GM12878 (cell line): ENCODE measurements around the gene TREML1. TPM values are rescaled to one million over a fixed set of nuclear protein-coding genes. Genes with fewer than 3 reads are reported as not detected.

ENCODE experiments used
- ATAC-seq: fragments of 200-7000 bp; cut with Tn5 transposase; 3 replicates; pipeline ENCODE4 v1.9.1; 2020; ENCODE audit warnings: mild to moderate bottlenecking, moderate library complexity
- BruUV-seq: library from RNA; stranded (reverse); fragments of 400-500 nt; replicated peaks from 2 replicates; lab custom pipeline; 2021; lab: Mats Ljungman, UMichigan
- CTCF ChIA-PET: fragments of 300-600 bp; sonication (Branson Sonifier 250); formaldehyde crosslinking; extraction: SDS; loops from one replicate; lab custom pipeline; 2021; ENCODE audit warnings: inconsistent platforms; lab: Yijun Ruan, JAX
- POLR2A ChIA-PET: fragments of 350-600 bp; formaldehyde crosslinking; extraction: SDS; loops from one replicate; lab custom pipeline; 2021; ENCODE audit warnings: inconsistent platforms; lab: Charles Lee
- RAD21 ChIA-PET: fragments of 300-600 bp; sonication (Branson Sonifier 250); formaldehyde crosslinking; loops from one replicate; lab custom pipeline; 2023; ENCODE audit warnings: antibody characterized with exemption; ENCODE audit not compliant: unreplicated experiment; lab: Charles Lee
- SMC1A ChIA-PET: fragments of 300-600 bp; sonication (Branson Sonifier 250); formaldehyde crosslinking; loops from one replicate; lab custom pipeline; 2023; ENCODE audit not compliant: unreplicated experiment, uncharacterized antibody; lab: Charles Lee
- DNase-seq: peaks from one replicate; pipeline ENCODE4 v3.0.0-alpha.2; 2011; ENCODE audit warnings: low read depth, low spot score
- FAIRE-seq: peaks from 3 replicates; lab custom pipeline; 2011; peaks lifted over from hg19 to GRCh38; lab: Jason Lieb, UNC
- H2AFZ ChIP-seq: 2 replicates; pipeline ENCODE4 v1.6.0; 2011; ENCODE audit warnings: low read depth, low read length, control low read depth; ENCODE audit not compliant: control insufficient read depth
- H3K27ac ChIP-seq: 2 replicates; pipeline ENCODE4 v1.5.1; 2011; ENCODE audit warnings: control low read depth; ENCODE audit not compliant: control insufficient read depth, insufficient read depth
- H3K27me3 ChIP-seq, 2 experiments: replicated peaks in 1 of 2; 2 replicates each; pipeline versions ENCODE4 v1.6.0 to v1.6.1; 2011; ENCODE audit warnings: low read length in 1 of 2; ENCODE audit not compliant: control insufficient read depth in 2 of 2, insufficient read depth in 2 of 2
- H3K36me3 ChIP-seq, 2 experiments: 2 replicates each; pipeline ENCODE4 v1.5.1; 2011; ENCODE audit warnings: low read length in 1 of 2; ENCODE audit not compliant: control insufficient read depth in 2 of 2, insufficient read depth in 2 of 2
- H3K4me1 ChIP-seq: 2 replicates; pipeline ENCODE4 v1.6.1; 2011; ENCODE audit warnings: mild to moderate bottlenecking, low read length, moderate library complexity, mixed read lengths; ENCODE audit not compliant: control insufficient read depth, insufficient read depth
- H3K4me2 ChIP-seq: 2 replicates; pipeline ENCODE4 v1.6.0; 2011; ENCODE audit warnings: control low read depth; ENCODE audit not compliant: control insufficient read depth, insufficient read depth
- H3K4me3 ChIP-seq: fragments of 200-600 bp; sonication (generic); 2 replicates; pipeline ENCODE4 v1.5.1; 2016
- H3K79me2 ChIP-seq: 2 replicates; pipeline ENCODE4 v1.6.0; 2011; ENCODE audit warnings: low read length; ENCODE audit not compliant: control insufficient read depth, insufficient read depth
- H3K9ac ChIP-seq: 2 replicates; pipeline ENCODE4 v1.8.0; 2011; ENCODE audit warnings: low read length, control low read depth, mixed read lengths; ENCODE audit not compliant: control insufficient read depth, insufficient read depth
- H3K9me3 ChIP-seq: replicated peaks from 3 replicates; pipeline ENCODE4 v1.5.1; 2011; ENCODE audit warnings: mild to moderate bottlenecking, low read length; ENCODE audit not compliant: control insufficient read depth, insufficient read depth
- H4K20me1 ChIP-seq: 2 replicates; pipeline ENCODE4 v1.6.0; 2011; ENCODE audit not compliant: control insufficient read depth, insufficient read depth
- BHLHE40 ChIP-seq, 2 experiments: fragments of 450-650 bp in 1 of 2; IDR thresholded peaks; 2 replicates each; pipeline ENCODE4 v1.6.1; 2011 to 2017; ENCODE audit warnings: low read depth in 2 of 2, borderline replicate concordance in 1 of 2, improper control_type of control experiment in 1 of 2, low read length in 1 of 2, mild to moderate bottlenecking in 1 of 2
- GATAD2B ChIP-seq: fragments of 450-650 bp; conservative IDR thresholded peaks from 2 replicates; pipeline ENCODE4 v1.6.1; 2017; ENCODE audit warnings: low read depth, mild to moderate bottlenecking, moderate library complexity
- MXI1 ChIP-seq: fragments of 150-350 bp; IDR thresholded peaks from 2 replicates; pipeline ENCODE4 v1.6.1; 2011; ENCODE audit warnings: low read depth, mild to moderate bottlenecking, inconsistent platforms, low read length, improper control_type of control experiment
- PAX5 ChIP-seq: IDR thresholded peaks from 2 replicates; pipeline ENCODE4 v1.6.1; 2011; ENCODE audit warnings: low read depth, low read length, borderline replicate concordance
- RCOR1 ChIP-seq: conservative IDR thresholded peaks from 2 replicates; pipeline ENCODE4 v1.6.1; 2012; ENCODE audit warnings: low read depth, low read length, improper control_type of control experiment
- SMAD1 ChIP-seq: fragments of 450-650 bp; IDR thresholded peaks from 2 replicates; pipeline ENCODE4 v1.6.1; 2018; ENCODE audit warnings: mild to moderate bottlenecking, low read depth; ENCODE audit not compliant: partially characterized antibody
- STAT1 ChIP-seq: fragments of 450-650 bp; conservative IDR thresholded peaks from 2 replicates; pipeline ENCODE4 v1.6.1; 2014; ENCODE audit warnings: antibody characterized with exemption, mild to moderate bottlenecking
- STAT3 ChIP-seq: IDR thresholded peaks from 2 replicates; pipeline ENCODE4 v1.6.1; 2011; ENCODE audit warnings: low read depth, low read length, improper control_type of control experiment
- WGBS: methylation state at CpG from one replicate; pipeline ENCODE4 v1.1.6; 2016; ENCODE audit warnings: low lambda C conversion rate; ENCODE audit not compliant: insufficient replicate concordance, insufficient coverage; ENCODE audit errors: missing lambda C conversion rate; 5-methylcytosine and 5-hydroxymethylcytosine counted together
- in situ Hi-C: fragments of 300-500 bp; cut with MboI; formaldehyde crosslinking; loops from 9 replicates; pipeline ENCODE4 v1.14.3; 2018; ENCODE audit warnings: mixed read lengths
- intact Hi-C: fragments of 100-400 bp; cut with micrococcal nuclease; formaldehyde crosslinking; loops from one replicate; pipeline ENCODE4 v1.14.2; 2022; ENCODE audit not compliant: unreplicated experiment
- polyA plus RNA-seq, 11 experiments: library from polyadenylated mRNA; depleted of rRNA in 4 of 11; unstranded in 6 of 11; stranded (reverse) in 5 of 11; fragments of >200 nt; fragmentation: Nextera tagmentation in 4 of 11; fragmentation: Illumina TruSeq in 1 of 11; extraction: Ambion mirVana in 4 of 11; extraction: Trizol in 1 of 11; gene quantifications; 1 replicate in 1 of 11; 2 replicates in 10 of 11; pipeline versions ENCODE4 v1.2.1 to v1.2.3, GENCODE V29; 2011 to 2016; ENCODE audit warnings: inconsistent platforms in 2 of 11, missing spikeins in 2 of 11, low read depth in 1 of 11
- total RNA-seq, 4 experiments: library from RNA; depleted of rRNA in 3 of 4; stranded (reverse); fragments of >200 nt in 3 of 4; fragmentation: Illumina TruSeq in 1 of 4; extraction: Trizol in 1 of 4; gene quantifications; 2 replicates each; pipeline versions ENCODE4 v1.2.1 to v1.2.3, GENCODE V29; 2013 to 2021
- TF ChIP-seq, protein P1 (sequence below): fragments of 450-650 bp; IDR thresholded peaks from 2 replicates; pipeline ENCODE4 v1.6.1; 2017; ENCODE audit warnings: mild to moderate bottlenecking, moderate library complexity
- TF ChIP-seq, protein P2 (sequence below): fragments of 450-650 bp; IDR thresholded peaks from 2 replicates; pipeline ENCODE4 v1.6.1; 2014; ENCODE audit warnings: mild to moderate bottlenecking
- TF ChIP-seq, protein P3 (sequence below): fragments of 450-650 bp; IDR thresholded peaks from 2 replicates; pipeline ENCODE4 v1.6.1; 2017; ENCODE audit warnings: mild to moderate bottlenecking, moderate library complexity

Gene TREML1
- total and polyA plus RNA-seq, 10 of the 15 experiments (the other 5 are each of a cell fraction or from before 2014, with no cell fraction given) = 0.21 TPM; not detected in 9

DNA sequence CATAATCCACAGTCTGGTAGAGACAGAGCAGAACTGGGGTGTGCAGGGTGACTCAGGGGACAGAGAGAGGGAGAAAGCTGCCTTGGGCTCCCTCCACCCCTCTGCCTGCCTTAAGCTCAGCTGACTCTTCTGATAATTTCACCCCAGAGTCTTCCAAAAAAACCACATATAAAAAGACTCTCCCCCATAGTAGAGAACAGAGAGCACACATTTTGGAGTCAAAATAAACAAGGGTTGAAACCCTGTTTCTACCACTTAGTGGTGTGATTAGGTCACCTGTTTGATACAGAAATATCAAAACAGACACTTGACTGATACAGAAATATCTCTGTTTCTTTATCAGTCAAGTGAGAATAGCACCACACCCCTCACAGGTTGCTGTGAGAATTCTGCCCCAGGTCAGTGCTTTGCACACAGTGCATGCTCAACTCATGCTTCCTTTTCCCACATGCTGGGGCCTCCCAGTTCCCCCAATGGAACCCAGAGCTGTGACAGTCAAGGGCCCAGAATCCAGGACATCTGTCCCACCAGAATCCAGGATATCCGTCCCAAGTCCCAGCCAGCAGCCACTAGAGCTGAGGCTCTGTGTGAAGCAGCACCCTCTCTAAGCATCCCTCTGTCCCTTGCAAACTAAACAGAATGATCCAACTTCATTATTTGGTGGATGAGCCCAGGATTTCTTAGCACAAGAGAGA is 45.6 kb upstream of the TREML1 start:
- ChIA-PET CTCF (interaction anchor here (0.7 to 3.2 kb wide), 10 partner anchors 10 to 135 kb away, joined by 3 to 26 read pairs (median 4); partner anchors contain the start of gene NCR2), SMC1A (interaction anchor here (0.6 to 3.5 kb wide), 11 partner anchors 17 to 1640 kb away, joined by 3 to 27 read pairs (median 6); no protein-coding TSS in a partner anchor), RAD21 (interaction anchor here (1.0 to 3.2 kb wide), 8 partner anchors 17 to 134 kb away, joined by 4 to 30 read pairs (median 5); partner anchors contain the start of gene TREM1), POLR2A (interaction anchor here (1.0 to 2.2 kb wide), 6 partner anchors 13 to 133 kb away, joined by 3 to 11 read pairs (median 3); partner anchors contain the start of genes NFYA and OARD1)
- DNase-seq (peak; percentile 55), ATAC-seq (peak; percentile 77), FAIRE-seq (peak; percentile 59)
- Histone ChIP-seq H4K20me1 (no peaks in the 10 kb centered on the region), H2AFZ (peak overlapping the region; percentile 81; the same call in 1 of the 2 replicates), H3K4me3 (peak overlapping the region; percentile 37), H3K27ac (peak overlapping the region; percentile 94), H3K27me3 (no peaks in the 10 kb centered on the region), H3K36me3 (no peaks in the 10 kb centered on the region; a peak in 1 of 4 replicates), H3K4me2 (peak overlapping the region; percentile 82), H3K79me2 (peaks cover 2% of the 10 kb centered on the region; the same call in 1 of the 2 replicates), H3K9ac (peak overlapping the region; percentile 76), H3K4me1 (peaks cover 32% of the 10 kb centered on the region), H3K9me3 (no peaks in the 10 kb centered on the region)
- in situ Hi-C loops = no loop called here
- intact Hi-C loops = no loop called here
- BruUV-seq = no TSS peak
- 0% methylated on average over 1 of the region's 1 CpG for WGBS
- 0 out of 2 replicates have a peak, but pooled peaks have one; percentile 3 for TF ChIP-seq RCOR1
- TF ChIP-seq, protein P1, sequence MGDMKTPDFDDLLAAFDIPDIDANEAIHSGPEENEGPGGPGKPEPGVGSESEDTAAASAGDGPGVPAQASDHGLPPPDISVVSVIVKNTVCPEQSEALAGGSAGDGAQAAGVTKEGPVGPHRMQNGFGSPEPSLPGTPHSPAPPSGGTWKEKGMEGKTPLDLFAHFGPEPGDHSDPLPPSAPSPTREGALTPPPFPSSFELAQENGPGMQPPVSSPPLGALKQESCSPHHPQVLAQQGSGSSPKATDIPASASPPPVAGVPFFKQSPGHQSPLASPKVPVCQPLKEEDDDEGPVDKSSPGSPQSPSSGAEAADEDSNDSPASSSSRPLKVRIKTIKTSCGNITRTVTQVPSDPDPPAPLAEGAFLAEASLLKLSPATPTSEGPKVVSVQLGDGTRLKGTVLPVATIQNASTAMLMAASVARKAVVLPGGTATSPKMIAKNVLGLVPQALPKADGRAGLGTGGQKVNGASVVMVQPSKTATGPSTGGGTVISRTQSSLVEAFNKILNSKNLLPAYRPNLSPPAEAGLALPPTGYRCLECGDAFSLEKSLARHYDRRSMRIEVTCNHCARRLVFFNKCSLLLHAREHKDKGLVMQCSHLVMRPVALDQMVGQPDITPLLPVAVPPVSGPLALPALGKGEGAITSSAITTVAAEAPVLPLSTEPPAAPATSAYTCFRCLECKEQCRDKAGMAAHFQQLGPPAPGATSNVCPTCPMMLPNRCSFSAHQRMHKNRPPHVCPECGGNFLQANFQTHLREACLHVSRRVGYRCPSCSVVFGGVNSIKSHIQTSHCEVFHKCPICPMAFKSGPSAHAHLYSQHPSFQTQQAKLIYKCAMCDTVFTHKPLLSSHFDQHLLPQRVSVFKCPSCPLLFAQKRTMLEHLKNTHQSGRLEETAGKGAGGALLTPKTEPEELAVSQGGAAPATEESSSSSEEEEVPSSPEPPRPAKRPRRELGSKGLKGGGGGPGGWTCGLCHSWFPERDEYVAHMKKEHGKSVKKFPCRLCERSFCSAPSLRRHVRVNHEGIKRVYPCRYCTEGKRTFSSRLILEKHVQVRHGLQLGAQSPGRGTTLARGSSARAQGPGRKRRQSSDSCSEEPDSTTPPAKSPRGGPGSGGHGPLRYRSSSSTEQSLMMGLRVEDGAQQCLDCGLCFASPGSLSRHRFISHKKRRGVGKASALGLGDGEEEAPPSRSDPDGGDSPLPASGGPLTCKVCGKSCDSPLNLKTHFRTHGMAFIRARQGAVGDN = peak; percentile 43; the same call in 1 of the 2 replicates
- TF ChIP-seq GATAD2B = peak; percentile 42; the same call in 1 of the 2 replicates
- peak; percentile 54 for TF ChIP-seq SMAD1
- TF ChIP-seq STAT1 = no peak
- TF ChIP-seq, protein P2, sequence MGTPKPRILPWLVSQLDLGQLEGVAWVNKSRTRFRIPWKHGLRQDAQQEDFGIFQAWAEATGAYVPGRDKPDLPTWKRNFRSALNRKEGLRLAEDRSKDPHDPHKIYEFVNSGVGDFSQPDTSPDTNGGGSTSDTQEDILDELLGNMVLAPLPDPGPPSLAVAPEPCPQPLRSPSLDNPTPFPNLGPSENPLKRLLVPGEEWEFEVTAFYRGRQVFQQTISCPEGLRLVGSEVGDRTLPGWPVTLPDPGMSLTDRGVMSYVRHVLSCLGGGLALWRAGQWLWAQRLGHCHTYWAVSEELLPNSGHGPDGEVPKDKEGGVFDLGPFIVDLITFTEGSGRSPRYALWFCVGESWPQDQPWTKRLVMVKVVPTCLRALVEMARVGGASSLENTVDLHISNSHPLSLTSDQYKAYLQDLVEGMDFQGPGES = no peak
- 0 out of 2 replicates have a peak, but pooled peaks have one; percentile 23 for TF ChIP-seq PAX5
- TF ChIP-seq STAT3 = no peak
- TF ChIP-seq MXI1 = no peak; the same call in 1 of the 2 replicates
- peak; percentile 62 to 64; a peak in 2 of 4 replicates for TF ChIP-seq BHLHE40 (IDR thresholded peaks at IDR 0.05; ENCODE audit: borderline replicate concordance in 1 of 2, low read depth in 2 of 2, low read length in 1 of 2)
- TF ChIP-seq, protein P3, sequence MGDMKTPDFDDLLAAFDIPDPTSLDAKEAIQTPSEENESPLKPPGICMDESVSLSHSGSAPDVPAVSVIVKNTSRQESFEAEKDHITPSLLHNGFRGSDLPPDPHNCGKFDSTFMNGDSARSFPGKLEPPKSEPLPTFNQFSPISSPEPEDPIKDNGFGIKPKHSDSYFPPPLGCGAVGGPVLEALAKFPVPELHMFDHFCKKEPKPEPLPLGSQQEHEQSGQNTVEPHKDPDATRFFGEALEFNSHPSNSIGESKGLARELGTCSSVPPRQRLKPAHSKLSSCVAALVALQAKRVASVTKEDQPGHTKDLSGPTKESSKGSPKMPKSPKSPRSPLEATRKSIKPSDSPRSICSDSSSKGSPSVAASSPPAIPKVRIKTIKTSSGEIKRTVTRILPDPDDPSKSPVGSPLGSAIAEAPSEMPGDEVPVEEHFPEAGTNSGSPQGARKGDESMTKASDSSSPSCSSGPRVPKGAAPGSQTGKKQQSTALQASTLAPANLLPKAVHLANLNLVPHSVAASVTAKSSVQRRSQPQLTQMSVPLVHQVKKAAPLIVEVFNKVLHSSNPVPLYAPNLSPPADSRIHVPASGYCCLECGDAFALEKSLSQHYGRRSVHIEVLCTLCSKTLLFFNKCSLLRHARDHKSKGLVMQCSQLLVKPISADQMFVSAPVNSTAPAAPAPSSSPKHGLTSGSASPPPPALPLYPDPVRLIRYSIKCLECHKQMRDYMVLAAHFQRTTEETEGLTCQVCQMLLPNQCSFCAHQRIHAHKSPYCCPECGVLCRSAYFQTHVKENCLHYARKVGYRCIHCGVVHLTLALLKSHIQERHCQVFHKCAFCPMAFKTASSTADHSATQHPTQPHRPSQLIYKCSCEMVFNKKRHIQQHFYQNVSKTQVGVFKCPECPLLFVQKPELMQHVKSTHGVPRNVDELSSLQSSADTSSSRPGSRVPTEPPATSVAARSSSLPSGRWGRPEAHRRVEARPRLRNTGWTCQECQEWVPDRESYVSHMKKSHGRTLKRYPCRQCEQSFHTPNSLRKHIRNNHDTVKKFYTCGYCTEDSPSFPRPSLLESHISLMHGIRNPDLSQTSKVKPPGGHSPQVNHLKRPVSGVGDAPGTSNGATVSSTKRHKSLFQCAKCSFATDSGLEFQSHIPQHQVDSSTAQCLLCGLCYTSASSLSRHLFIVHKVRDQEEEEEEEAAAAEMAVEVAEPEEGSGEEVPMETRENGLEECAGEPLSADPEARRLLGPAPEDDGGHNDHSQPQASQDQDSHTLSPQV = no peak
